ENCODE measurements around the gene GPRIN2. TPM values are rescaled to one million over a fixed set of nuclear protein-coding genes. Genes with fewer than 3 reads are reported as not detected.
"Not testable (repeated sequence)": the region's sequence is repeated elsewhere in the genome, so short reads cannot be mapped to it uniquely, and the experiment has no call there.

Gene GPRIN2
- total RNA-seq, 1 experiment from 2014 or later, result 3.1 TPM

DNA sequence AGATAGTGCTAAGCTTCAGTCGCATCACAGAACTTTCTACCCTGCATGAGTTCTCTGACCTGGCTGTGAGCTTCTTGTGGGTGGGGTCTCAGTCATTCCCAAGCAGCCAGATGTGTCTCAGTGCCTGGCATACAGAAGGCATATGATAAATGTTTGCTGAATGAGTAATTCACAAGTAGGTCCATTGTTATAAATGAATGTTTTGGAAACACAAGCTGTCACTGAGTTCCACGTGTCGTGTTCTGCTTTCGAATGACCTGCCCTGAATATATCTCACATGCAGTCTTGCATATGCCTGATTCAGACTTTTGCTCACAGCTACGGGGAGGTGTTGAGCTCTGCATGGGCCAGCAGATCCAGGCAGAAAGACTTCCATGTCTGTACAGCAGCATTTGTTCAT, 44.5 kb downstream of the GPRIN2 start:
- H3F3A ChIP-seq (ENCODE audit: low read length, unreplicated experiment); H2AFZ ChIP-seq (ENCODE audit: low read length); H3K4me2 ChIP-seq (ENCODE audit: low read length); CTCF ChIA-PET; H3K9ac ChIP-seq (ENCODE audit: low read length); H3K79me2 ChIP-seq (ENCODE audit: low read length); intact Hi-C loops (cut with micrococcal nuclease); H3K4me1 ChIP-seq (ENCODE audit: insufficient read depth, low read length); H3K27me3 ChIP-seq (ENCODE audit: low read length); H3K4me3 ChIP-seq (ENCODE audit: low read length); H3K9me2 ChIP-seq (replicated peaks; ENCODE audit: low read length); H4K20me1 ChIP-seq (ENCODE audit: low read length); H3K36me3 ChIP-seq (ENCODE audit: low read depth, low read length); H3K9me3 ChIP-seq (ENCODE audit: low read length); POLR2A ChIA-PET (ENCODE audit: unreplicated experiment); BruUV-seq (replicated peaks); DNase-seq; H3K27ac ChIP-seq (ENCODE audit: low read length): not testable (repeated sequence)
- ATAC-seq, result peak; percentile 61

Other genes starting within 250 kb of the GPRIN2 start
- not detected in 2 replicates for gene ANXA8L1, start 180.9 kb downstream of the GPRIN2 start, total RNA-seq (2014; rRNA removed)
- not detected in 2 replicates for gene NPY4R, start 90.7 kb downstream of the GPRIN2 start, total RNA-seq (2014; rRNA removed)
- not detected in 2 replicates for gene SYT15, start 22.5 kb upstream of the GPRIN2 start, total RNA-seq (2014; rRNA removed)

Measured in PC-3 (cell line).